H1 (cell line): ENCODE data around the gene TIFAB. TPM values are rescaled to one million over a fixed set of nuclear protein-coding genes. Genes with fewer than 3 reads are reported as not detected.

ENCODE experiments used
- CTCF ChIP-seq, 3 experiments: IDR thresholded peaks; 1 replicate in 2 of 3; 2 replicates in 1 of 3; pipeline versions ENCODE4 v1.5.1 to v1.6.1; 2011; ENCODE audit warnings: low read length in 3 of 3, mild to moderate bottlenecking in 3 of 3, inconsistent platforms in 2 of 3, low read depth in 1 of 3, moderate library complexity in 1 of 3; ENCODE audit not compliant: insufficient read depth in 1 of 3; ENCODE audit errors: control extremely low read depth in 1 of 3
- E2F6 ChIP-seq: IDR thresholded peaks from 2 replicates; pipeline ENCODE4 v1.6.1; 2012; ENCODE audit warnings: inconsistent platforms
- POU5F1 ChIP-seq: IDR thresholded peaks from 2 replicates; pipeline ENCODE4 v1.6.1; 2011; ENCODE audit warnings: low read depth, mild to moderate bottlenecking, low read length, moderate library complexity
- polyA plus RNA-seq, 7 experiments: library from polyadenylated mRNA; depleted of rRNA in 3 of 7; stranded (reverse) in 5 of 7; unstranded in 2 of 7; fragments of >200 nt in 5 of 7; fragments of 200-250 nt in 2 of 7; gene quantifications; 1 replicate in 5 of 7; 2 replicates in 1 of 7; 4 replicates in 1 of 7; pipeline versions ENCODE4 v1.2.1 to v1.2.3, GENCODE V29; 2011 to 2013; ENCODE audit warnings: missing spikeins in 2 of 7, mixed read lengths in 2 of 7
- total RNA-seq: library from RNA; stranded (reverse); fragmentation: NEBNext Ultra II Directional; extraction: Animal tissue kit (Norgen Biotek cat#: 25700); gene quantifications from 2 replicates; pipeline ENCODE4 v1.2.1, GENCODE V29; 2021

TIFAB gene
- total and polyA plus RNA-seq, 2 of the 8 experiments (the other 6 are each of a cell fraction or from before 2014, with no cell fraction given): not detected

GRCh38 chr5:135399794-135400542, 52.2 kb downstream of the TIFAB start (continued):
- TF ChIP-seq CTCF (IDR thresholded peaks at IDR 0.05; ENCODE audit: control extremely low read depth in 1 of 3, insufficient read depth in 1 of 3, low read depth in 1 of 3, low read length in 3 of 3) (no peak), POU5F1 (peak; percentile 69; the same call in 1 of the 2 replicates), E2F6 (peak; percentile 61; the same call in 1 of the 2 replicates)
